ENCODE results near the gene OR2M3. TPM values are rescaled to one million over a fixed set of nuclear protein-coding genes. Genes with fewer than 3 reads are reported as not detected.
A peak's percentile ranks its signal among the peaks of the same experiment; 100 is the strongest.
"Not testable (repeated sequence)": the region's sequence is repeated elsewhere in the genome, so short reads cannot be mapped to it uniquely, and the experiment has no call there.

Gene OR2M3
- total and polyA plus RNA-seq, 5 donors from 2014 or later, result not detected

DNA sequence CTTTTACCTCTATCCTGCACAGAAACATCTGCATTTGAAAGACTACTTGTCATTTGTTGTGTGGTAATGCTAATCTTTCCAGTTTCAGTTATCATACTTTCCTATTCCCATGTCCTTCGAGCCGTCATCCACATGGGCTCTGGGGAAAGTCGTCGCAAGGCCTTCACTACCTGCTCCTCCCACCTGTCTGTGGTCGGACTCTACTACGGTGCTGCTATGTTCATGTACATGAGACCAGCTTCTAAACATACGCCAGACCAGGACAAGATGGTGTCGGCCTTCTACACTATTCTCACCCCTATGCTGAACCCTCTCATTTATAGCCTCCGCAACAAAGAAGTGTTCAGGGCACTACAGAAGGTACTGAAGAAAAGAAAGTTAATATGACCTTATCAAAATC lies 42.4 kb downstream of the OR2M3 start:
- Histone ChIP-seq H3K4me1 (ENCODE audit: control insufficient read depth, insufficient read depth, low read length, poor library complexity, severe bottlenecking) (no peaks in the 10 kb centered on the region), H3K27me3 (ENCODE audit: control insufficient read depth, insufficient read depth, low read length) (no peaks in the 10 kb centered on the region), H3K4me3 (ENCODE audit: low read depth, low read length) (no peak overlapping the region), H3K27ac (ENCODE audit: insufficient read depth, low read length, poor library complexity, severe bottlenecking) (no peak overlapping the region), H3K9me3 (ENCODE audit: control insufficient read depth in 2 of 2, low read length in 2 of 2) (no peaks in the 10 kb centered on the region), H3K36me3 (ENCODE audit: control insufficient read depth, insufficient read depth, low read length) (no peaks in the 10 kb centered on the region)
- DNase-seq (no peak), ATAC-seq (ENCODE audit: low read depth in 2 of 2) (no peak)
- H3K4me1 Mint-ChIP-seq, result peaks cover 0 to 3% (median 1%) of the 10 kb centered on the region in 4 donors
- H3K36me3 Mint-ChIP-seq, result no peaks in the 10 kb centered on the region
- peaks cover 0 to 5% (median 2%) of the 10 kb centered on the region in 7 donors for H3K9me3 Mint-ChIP-seq
- no peak overlapping the region for H3K4me3 Mint-ChIP-seq
- H3K27ac Mint-ChIP-seq, result no peak overlapping the region
- no peaks in the 10 kb centered on the region for H3K27me3 Mint-ChIP-seq

DNA sequence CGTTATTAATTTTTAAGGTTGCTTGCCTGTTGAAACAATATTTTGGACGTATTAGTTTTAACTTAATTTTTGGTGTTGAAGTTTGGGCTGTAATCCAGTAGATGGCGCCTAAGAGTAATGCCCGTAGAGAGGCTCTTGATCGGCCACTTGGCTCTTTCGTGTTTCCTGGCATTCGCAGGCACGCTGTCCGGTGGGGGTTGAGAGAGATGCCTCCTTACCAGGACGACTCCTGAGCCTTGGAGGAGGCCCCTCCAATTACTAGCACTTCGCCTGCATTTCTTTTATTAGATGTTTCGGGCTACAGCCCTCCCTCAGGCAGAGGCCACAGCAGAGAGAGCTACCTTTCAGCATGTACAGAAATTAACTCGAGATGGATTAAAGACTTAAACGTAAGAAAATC lies 46.1 kb downstream of the OR2M3 start:
- no peaks in the 10 kb centered on the region for H3K36me3 ChIP-seq (ENCODE audit: control insufficient read depth, insufficient read depth, low read length)
- H3K4me1 Mint-ChIP-seq, result peaks cover 0 to 3% (median 1%) of the 10 kb centered on the region in 4 donors
- H3K36me3 Mint-ChIP-seq, result no peaks in the 10 kb centered on the region
- no peaks in the 10 kb centered on the region for H3K9me3 Mint-ChIP-seq
- no peak overlapping the region for H3K27ac ChIP-seq (ENCODE audit: insufficient read depth, low read length, poor library complexity, severe bottlenecking)
- ATAC-seq (ENCODE audit: low read depth in 2 of 2) (no peak), DNase-seq (peak in 2 of 3 donors; percentile 30 to 40)
- H3K4me1 ChIP-seq (ENCODE audit: control insufficient read depth, insufficient read depth, low read length, poor library complexity, severe bottlenecking), result no peaks in the 10 kb centered on the region
- H3K4me3 Mint-ChIP-seq, result no peak overlapping the region
- H3K27me3 ChIP-seq (ENCODE audit: control insufficient read depth, insufficient read depth, low read length), result no peaks in the 10 kb centered on the region
- H3K27me3 Mint-ChIP-seq, result no peaks in the 10 kb centered on the region
- no peak overlapping the region for H3K27ac Mint-ChIP-seq
- no peaks in the 10 kb centered on the region for H3K9me3 ChIP-seq (ENCODE audit: control insufficient read depth in 2 of 2, low read length in 2 of 2)
- H3K4me3 ChIP-seq (ENCODE audit: low read depth, low read length), result no peak overlapping the region

DNA sequence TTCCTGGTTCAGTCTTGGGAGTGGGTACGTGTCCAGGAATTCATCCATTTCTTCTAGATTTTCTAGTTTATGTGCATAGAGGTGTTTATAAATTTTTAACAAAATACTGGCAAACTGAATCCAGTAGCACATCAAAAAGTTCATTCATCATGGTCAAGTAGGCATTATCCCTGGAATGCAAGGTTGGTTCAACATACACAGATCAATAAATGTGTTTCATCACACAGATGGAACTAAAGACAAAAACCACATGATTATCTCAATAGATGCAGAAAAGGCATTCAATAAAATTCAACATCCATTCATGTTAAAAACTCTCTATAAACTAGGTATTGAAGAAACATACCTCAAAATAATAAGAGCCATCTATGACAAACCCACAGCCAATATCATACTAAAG lies 62.2 kb downstream of the OR2M3 start:
- not testable (repeated sequence) for H3K27ac ChIP-seq (ENCODE audit: insufficient read depth, low read length, poor library complexity, severe bottlenecking); H3K4me3 ChIP-seq (ENCODE audit: low read depth, low read length); H3K4me1 ChIP-seq (ENCODE audit: control insufficient read depth, insufficient read depth, low read length, poor library complexity, severe bottlenecking); ATAC-seq (ENCODE audit: low read depth in 2 of 2); H3K4me3 Mint-ChIP-seq; H3K4me1 Mint-ChIP-seq; H3K36me3 ChIP-seq (ENCODE audit: control insufficient read depth, insufficient read depth, low read length); H3K27me3 ChIP-seq (ENCODE audit: control insufficient read depth, insufficient read depth, low read length); H3K27ac Mint-ChIP-seq; H3K27me3 Mint-ChIP-seq; DNase-seq; H3K9me3 ChIP-seq (ENCODE audit: control insufficient read depth in 2 of 2, low read length in 2 of 2); H3K36me3 Mint-ChIP-seq
- H3K9me3 Mint-ChIP-seq, result peaks cover 0 to 18% (median 12%) of the 10 kb centered on the region in 7 donors

Other genes with a start within 250 kb of the OR2M3 start
- gene OR2L8, start 248.4 kb upstream of the OR2M3 start, total RNA-seq, result 0.42 TPM
- not detected for gene OR2L8, start 248.4 kb upstream of the OR2M3 start, polyA plus RNA-seq
- not detected for gene OR2AK2, start 232.0 kb upstream of the OR2M3 start, total RNA-seq
- gene OR2AK2, start 232.0 kb upstream of the OR2M3 start, polyA plus RNA-seq, result not detected
- gene OR2L5, start 183.6 kb upstream of the OR2M3 start, total RNA-seq, result not detected
- gene OR2L5, start 183.6 kb upstream of the OR2M3 start, polyA plus RNA-seq, result not detected
- 0.35 TPM for gene OR2L2, start 167.2 kb upstream of the OR2M3 start, total RNA-seq
- gene OR2L2, start 167.2 kb upstream of the OR2M3 start, polyA plus RNA-seq, result under 1 TPM in 1 of 4 donors, not detected in 3; 0.49 TPM
- not detected for gene OR2L3, start 150.4 kb upstream of the OR2M3 start, total RNA-seq
- gene OR2L3, start 150.4 kb upstream of the OR2M3 start, polyA plus RNA-seq, result not detected
- not detected for gene OR2L13, start 102.1 kb upstream of the OR2M3 start, total RNA-seq
- gene OR2L13, start 102.1 kb upstream of the OR2M3 start, polyA plus RNA-seq, result not detected
- gene OR2M5, start 52.1 kb upstream of the OR2M3 start, total RNA-seq, result not detected
- not detected for gene OR2M5, start 52.1 kb upstream of the OR2M3 start, polyA plus RNA-seq
- not detected for gene OR2M2, start 22.4 kb upstream of the OR2M3 start, total RNA-seq
- gene OR2M2, start 22.4 kb upstream of the OR2M3 start, polyA plus RNA-seq, result not detected
- not detected for gene OR2M4, start 34.2 kb downstream of the OR2M3 start, total RNA-seq
- not detected for gene OR2M4, start 34.2 kb downstream of the OR2M3 start, polyA plus RNA-seq
- gene OR2T33, start 80.7 kb downstream of the OR2M3 start, total RNA-seq, result not detected
- not detected for gene OR2T33, start 80.7 kb downstream of the OR2M3 start, polyA plus RNA-seq
- not detected for gene OR2T12, start 106.2 kb downstream of the OR2M3 start, total RNA-seq
- not detected for gene OR2T12, start 106.2 kb downstream of the OR2M3 start, polyA plus RNA-seq
- not detected for gene OR2M7, start 127.3 kb downstream of the OR2M3 start, total RNA-seq
- not detected for gene OR2M7, start 127.3 kb downstream of the OR2M3 start, polyA plus RNA-seq
- gene OR14C36, start 151.5 kb downstream of the OR2M3 start, total RNA-seq, result not detected
- not detected for gene OR14C36, start 151.5 kb downstream of the OR2M3 start, polyA plus RNA-seq
- gene OR2T4, start 164.4 kb downstream of the OR2M3 start, total RNA-seq, result not detected
- not detected for gene OR2T4, start 164.4 kb downstream of the OR2M3 start, polyA plus RNA-seq
- not detected for gene OR2T6, start 178.5 kb downstream of the OR2M3 start, total RNA-seq
- not detected for gene OR2T6, start 178.5 kb downstream of the OR2M3 start, polyA plus RNA-seq
- not detected for gene OR2T1, start 205.8 kb downstream of the OR2M3 start, total RNA-seq
- gene OR2T1, start 205.8 kb downstream of the OR2M3 start, polyA plus RNA-seq, result not detected
- gene OR2T2, start 248.4 kb downstream of the OR2M3 start, total RNA-seq, result not detected
- gene OR2T2, start 248.4 kb downstream of the OR2M3 start, polyA plus RNA-seq, result not detected

Measured in CD4-positive, CD25-positive, alpha-beta regulatory T cell (primary cell).